Measurements from ENCODE around the gene COIL.

DNA sequence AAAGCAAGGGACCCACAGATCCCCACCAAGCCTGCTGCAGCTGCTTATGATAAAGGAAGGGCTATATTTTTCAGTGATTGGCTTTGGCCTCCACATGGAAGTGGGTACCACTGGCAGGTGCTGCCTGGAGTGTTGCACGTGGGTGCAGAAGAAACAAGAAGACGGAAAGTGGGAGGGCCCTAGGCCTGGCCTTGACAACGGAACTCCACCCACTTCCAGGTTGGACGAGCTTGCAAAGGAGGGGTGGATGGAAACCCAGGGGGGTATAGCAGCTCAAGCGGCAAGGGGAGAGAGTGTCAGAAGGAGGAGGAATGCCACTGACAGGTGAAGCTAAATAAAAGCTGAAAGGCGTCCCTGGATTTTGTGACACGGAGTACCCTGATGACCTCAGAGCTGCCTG is 67.3 kb downstream of the COIL start:
- TF ChIP-seq GATA2 (IDR thresholded peaks at IDR 0.05; ENCODE audit: low read depth, low read length), result no peak
- no peak for TF ChIP-seq GATA3 (IDR thresholded peaks at IDR 0.05; ENCODE audit: low read depth, low read length)

Measured in SH-SY5Y (cell line).